ENCODE data around the gene KLHL7. TPM values are rescaled to one million over a fixed set of nuclear protein-coding genes. Genes with fewer than 3 reads are reported as not detected.
"Not testable (repeated sequence)": the region's sequence is repeated elsewhere in the genome, so short reads cannot be mapped to it uniquely, and the experiment has no call there.

The KLHL7 gene
- total RNA-seq, 1 experiment from 2014 or later, result 35.2 TPM

DNA sequence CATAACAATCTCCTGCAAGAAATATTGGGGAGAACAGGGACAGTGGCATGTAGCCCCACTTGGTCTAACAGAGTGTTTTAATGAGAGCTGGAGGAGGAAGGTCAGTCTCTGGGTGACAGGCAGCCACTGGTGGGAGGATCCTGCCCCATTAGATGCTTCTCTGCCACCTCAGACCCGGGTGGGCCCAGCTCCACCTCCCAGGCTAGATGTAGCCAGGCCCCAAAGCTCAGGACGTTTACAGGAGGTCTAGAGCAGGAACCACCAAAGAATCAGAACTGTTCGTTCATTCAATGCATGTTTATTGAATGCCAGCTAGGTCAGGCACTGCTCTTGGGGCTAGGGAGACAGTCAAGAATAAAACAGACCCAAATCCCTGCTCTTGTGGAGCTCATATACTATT lies 112.6 kb downstream of the KLHL7 start:
- TF ChIP-seq, protein P1, sequence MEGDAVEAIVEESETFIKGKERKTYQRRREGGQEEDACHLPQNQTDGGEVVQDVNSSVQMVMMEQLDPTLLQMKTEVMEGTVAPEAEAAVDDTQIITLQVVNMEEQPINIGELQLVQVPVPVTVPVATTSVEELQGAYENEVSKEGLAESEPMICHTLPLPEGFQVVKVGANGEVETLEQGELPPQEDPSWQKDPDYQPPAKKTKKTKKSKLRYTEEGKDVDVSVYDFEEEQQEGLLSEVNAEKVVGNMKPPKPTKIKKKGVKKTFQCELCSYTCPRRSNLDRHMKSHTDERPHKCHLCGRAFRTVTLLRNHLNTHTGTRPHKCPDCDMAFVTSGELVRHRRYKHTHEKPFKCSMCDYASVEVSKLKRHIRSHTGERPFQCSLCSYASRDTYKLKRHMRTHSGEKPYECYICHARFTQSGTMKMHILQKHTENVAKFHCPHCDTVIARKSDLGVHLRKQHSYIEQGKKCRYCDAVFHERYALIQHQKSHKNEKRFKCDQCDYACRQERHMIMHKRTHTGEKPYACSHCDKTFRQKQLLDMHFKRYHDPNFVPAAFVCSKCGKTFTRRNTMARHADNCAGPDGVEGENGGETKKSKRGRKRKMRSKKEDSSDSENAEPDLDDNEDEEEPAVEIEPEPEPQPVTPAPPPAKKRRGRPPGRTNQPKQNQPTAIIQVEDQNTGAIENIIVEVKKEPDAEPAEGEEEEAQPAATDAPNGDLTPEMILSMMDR (IDR thresholded peaks at IDR 0.05; ENCODE audit: unreplicated experiment), result no peak
- Mint-ChIP-seq H3K27ac (ENCODE audit: unreplicated experiment) (no peak overlapping the region), H3K4me3 (ENCODE audit: low read depth, unreplicated experiment) (no peak overlapping the region), H3K27me3 (ENCODE audit: unreplicated experiment) (peaks cover 3% of the 10 kb centered on the region), H3K4me1 (ENCODE audit: low read depth, unreplicated experiment) (no peaks in the 10 kb centered on the region), H3K9me3 (ENCODE audit: low read depth, unreplicated experiment) (no peaks in the 10 kb centered on the region), H3K36me3 (ENCODE audit: insufficient read depth, unreplicated experiment) (no peaks in the 10 kb centered on the region)
- BruUV-seq (replicated peaks), result no TSS peak
- intact Hi-C loops (cut with micrococcal nuclease; ENCODE audit: unreplicated experiment), result no loop called here
- DNase-seq, result no peak
- CTCF ChIA-PET, result no interaction called here

DNA sequence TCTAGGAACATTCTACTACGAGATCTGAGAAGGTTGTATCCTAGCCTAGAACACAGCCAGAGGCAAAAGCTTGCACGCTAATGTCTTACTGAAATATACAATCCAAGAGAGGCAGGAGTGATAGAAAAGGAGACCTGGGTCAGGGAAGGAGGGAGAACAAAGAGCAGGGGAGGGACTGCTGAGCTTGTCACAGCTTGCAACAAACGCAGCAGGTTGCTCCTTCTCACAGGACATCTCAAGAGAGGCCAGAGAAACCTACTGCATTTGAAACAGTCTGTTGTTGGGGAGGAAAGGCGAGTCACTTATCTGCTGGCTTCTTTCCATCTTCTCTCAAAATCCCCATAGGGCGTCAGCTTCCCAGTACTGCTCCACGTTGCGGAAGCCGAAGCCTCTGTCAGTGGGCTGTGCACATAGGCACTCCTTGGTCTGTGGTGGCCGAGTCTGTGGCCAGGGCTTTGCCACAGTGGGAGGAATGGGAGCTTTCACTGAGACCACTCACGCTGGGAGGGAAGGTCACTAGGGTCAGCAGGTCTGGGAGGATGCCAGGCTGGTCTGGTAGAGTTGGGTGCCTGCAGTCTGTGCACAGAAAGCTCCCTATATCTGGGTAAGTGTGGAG lies 115.2 kb downstream of the KLHL7 start:
- CTCF ChIA-PET, result no interaction called here
- Mint-ChIP-seq H3K4me3 (ENCODE audit: low read depth, unreplicated experiment) (no peak overlapping the region), H3K4me1 (ENCODE audit: low read depth, unreplicated experiment) (no peaks in the 10 kb centered on the region), H3K27me3 (ENCODE audit: unreplicated experiment) (peaks cover 20% of the 10 kb centered on the region), H3K36me3 (ENCODE audit: insufficient read depth, unreplicated experiment) (no peaks in the 10 kb centered on the region), H3K27ac (ENCODE audit: unreplicated experiment) (no peak overlapping the region), H3K9me3 (ENCODE audit: low read depth, unreplicated experiment) (no peaks in the 10 kb centered on the region)
- TF ChIP-seq, protein P1 (IDR thresholded peaks at IDR 0.05; ENCODE audit: unreplicated experiment), result no peak
- intact Hi-C loops (cut with micrococcal nuclease; ENCODE audit: unreplicated experiment), result no loop called here
- no peak for DNase-seq
- BruUV-seq (replicated peaks), result no TSS peak

DNA sequence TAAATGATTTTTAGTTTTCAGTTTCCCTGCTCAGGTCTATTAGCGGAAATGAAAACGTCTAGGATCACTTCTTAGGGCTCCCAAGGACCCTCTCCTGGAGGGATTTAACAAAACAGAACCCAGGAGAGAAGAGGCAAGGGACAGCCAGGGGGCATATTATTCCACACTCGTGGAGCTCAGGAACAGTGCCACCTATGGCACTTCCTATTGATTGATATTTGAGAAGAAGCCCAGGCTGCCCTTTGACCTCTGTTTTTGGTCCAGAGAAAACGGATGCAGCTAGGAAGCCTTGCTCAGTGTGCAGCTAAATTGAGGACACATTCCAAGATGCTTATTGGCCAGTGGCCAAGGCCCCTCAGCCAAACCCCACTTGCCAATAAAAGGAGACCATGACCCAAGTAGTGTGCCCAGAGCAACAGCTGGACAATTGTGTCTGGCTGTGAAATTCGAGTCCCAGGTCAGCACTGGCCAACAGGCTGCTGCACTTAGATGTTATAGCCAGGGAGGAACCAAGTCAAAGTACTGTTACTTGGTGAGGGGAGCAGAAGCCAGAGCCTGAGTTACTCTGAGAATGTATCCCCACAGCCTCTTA lies 117.0 kb downstream of the KLHL7 start:
- peaks cover 20% of the 10 kb centered on the region for H3K27me3 Mint-ChIP-seq (ENCODE audit: unreplicated experiment)
- intact Hi-C loops (cut with micrococcal nuclease; ENCODE audit: unreplicated experiment), result no loop called here
- CTCF ChIA-PET, result interaction anchor here (0.6 to 1.5 kb wide), 4 partner anchors 11 to 1759 kb away, joined by 3 to 6 read pairs (median 3); no protein-coding TSS in a partner anchor
- no TSS peak for BruUV-seq (replicated peaks)
- H3K4me3 Mint-ChIP-seq (ENCODE audit: low read depth, unreplicated experiment), result no peak overlapping the region
- peak; percentile 25 for DNase-seq
- no peaks in the 10 kb centered on the region for H3K4me1 Mint-ChIP-seq (ENCODE audit: low read depth, unreplicated experiment)
- TF ChIP-seq, protein P1 (IDR thresholded peaks at IDR 0.05; ENCODE audit: unreplicated experiment), result no peak
- no peaks in the 10 kb centered on the region for H3K9me3 Mint-ChIP-seq (ENCODE audit: low read depth, unreplicated experiment)
- H3K36me3 Mint-ChIP-seq (ENCODE audit: insufficient read depth, unreplicated experiment), result no peaks in the 10 kb centered on the region
- H3K27ac Mint-ChIP-seq (ENCODE audit: unreplicated experiment), result no peak overlapping the region

DNA sequence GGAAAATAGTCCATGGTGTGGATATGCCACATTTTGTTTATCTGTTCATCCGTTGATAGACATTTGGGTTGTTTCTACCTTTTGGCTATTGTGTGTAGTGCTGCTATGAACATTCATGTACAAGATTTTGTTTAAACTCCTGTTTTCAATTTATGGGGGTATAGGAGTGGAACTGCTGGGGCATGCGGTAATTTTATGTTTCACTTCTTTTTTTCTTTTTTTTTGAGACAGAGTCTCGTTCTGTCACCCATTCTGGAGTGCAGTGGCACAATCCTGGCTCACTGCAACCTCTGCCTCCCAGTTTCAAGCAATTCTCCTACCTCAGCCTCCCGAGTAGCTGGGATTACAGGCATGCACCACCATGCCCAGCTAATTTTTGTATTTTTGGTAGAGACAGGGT lies 118.8 kb downstream of the KLHL7 start:
- H3K9me3 Mint-ChIP-seq (ENCODE audit: low read depth, unreplicated experiment); DNase-seq; intact Hi-C loops (cut with micrococcal nuclease; ENCODE audit: unreplicated experiment); H3K4me3 Mint-ChIP-seq (ENCODE audit: low read depth, unreplicated experiment); CTCF ChIA-PET; H3K36me3 Mint-ChIP-seq (ENCODE audit: insufficient read depth, unreplicated experiment); H3K27ac Mint-ChIP-seq (ENCODE audit: unreplicated experiment); BruUV-seq (replicated peaks); H3K4me1 Mint-ChIP-seq (ENCODE audit: low read depth, unreplicated experiment): not testable (repeated sequence)
- H3K27me3 Mint-ChIP-seq (ENCODE audit: unreplicated experiment), result peaks cover 20% of the 10 kb centered on the region

DNA sequence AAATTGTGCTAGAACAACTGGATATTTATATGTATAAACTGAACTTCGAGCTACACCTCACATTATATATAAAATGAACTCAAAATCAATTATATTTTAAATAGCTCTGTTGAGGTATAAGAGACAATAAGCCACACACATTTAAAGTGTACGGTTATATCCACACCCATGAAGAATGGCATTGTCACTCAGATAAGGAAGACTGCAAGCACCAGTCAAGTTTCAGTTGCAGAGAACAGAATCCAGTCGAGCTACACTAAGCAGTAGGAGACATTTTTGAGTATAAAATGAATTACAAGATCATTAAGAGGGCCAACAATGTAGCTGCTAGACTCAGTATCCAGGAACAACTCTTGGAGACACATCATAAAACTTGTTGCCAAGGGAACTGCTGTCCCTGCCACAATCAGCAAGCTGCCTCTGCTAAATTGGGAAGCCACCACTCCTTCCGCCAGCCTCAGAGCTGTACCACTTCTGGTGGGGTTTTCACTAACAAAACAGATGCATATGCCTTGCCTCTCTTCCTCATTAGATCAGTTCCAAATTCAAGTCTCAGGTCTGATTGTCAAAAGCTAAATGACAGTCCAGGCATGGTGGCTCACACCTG lies 121.4 kb downstream of the KLHL7 start:
- Mint-ChIP-seq H3K36me3 (ENCODE audit: insufficient read depth, unreplicated experiment) (no peaks in the 10 kb centered on the region), H3K27ac (ENCODE audit: unreplicated experiment) (no peak overlapping the region), H3K4me3 (ENCODE audit: low read depth, unreplicated experiment) (no peak overlapping the region), H3K4me1 (ENCODE audit: low read depth, unreplicated experiment) (no peaks in the 10 kb centered on the region), H3K9me3 (ENCODE audit: low read depth, unreplicated experiment) (peaks cover 4% of the 10 kb centered on the region), H3K27me3 (ENCODE audit: unreplicated experiment) (peaks cover 20% of the 10 kb centered on the region)
- CTCF ChIA-PET, result interaction anchor here (0.7 kb wide), 2 partner anchors 154 to 203 kb away, joined by 3 to 4 read pairs; no protein-coding TSS in a partner anchor
- TF ChIP-seq, protein P1 (IDR thresholded peaks at IDR 0.05; ENCODE audit: unreplicated experiment), result no peak
- no peak for DNase-seq
- intact Hi-C loops (cut with micrococcal nuclease; ENCODE audit: unreplicated experiment), result no loop called here
- BruUV-seq (replicated peaks), result no TSS peak
